IPS-18a (cell line): ENCODE data around the gene OTOG.

Source experiments
- H3K27ac ChIP-seq: one replicate; pipeline ENCODE4 v1.5.1; 2013; ENCODE audit warnings: low read length
- H3K27me3 ChIP-seq: one replicate; pipeline ENCODE4 v1.6.1; 2013; ENCODE audit warnings: mild to moderate bottlenecking, low read length; ENCODE audit not compliant: control insufficient read depth, insufficient read depth
- H3K36me3 ChIP-seq: one replicate; pipeline ENCODE4 v1.6.1; 2013; ENCODE audit warnings: low read depth, low read length; ENCODE audit not compliant: control insufficient read depth
- H3K4me1 ChIP-seq: one replicate; pipeline ENCODE4 v1.6.1; 2013; ENCODE audit warnings: low read depth, low read length; ENCODE audit not compliant: control insufficient read depth
- H3K4me3 ChIP-seq: one replicate; pipeline ENCODE4 v1.5.1; 2013; ENCODE audit warnings: low read length
- H3K9ac ChIP-seq: one replicate; pipeline ENCODE4 v1.6.1; 2013; ENCODE audit warnings: mild to moderate bottlenecking, low read length, moderate library complexity
- H3K9me3 ChIP-seq: one replicate; pipeline ENCODE4 v1.6.1; 2013; ENCODE audit warnings: low read depth, low read length; ENCODE audit not compliant: control insufficient read depth

The OTOG gene

GRCh38 chr11:17603056-17603825, 56.2 kb downstream of the OTOG start:
- Histone ChIP-seq H3K27ac (no peak overlapping the region), H3K4me3 (no peak overlapping the region), H3K27me3 (peaks cover 9% of the 10 kb centered on the region), H3K9ac (no peak overlapping the region), H3K4me1 (peaks cover 9% of the 10 kb centered on the region), H3K36me3 (no peaks in the 10 kb centered on the region), H3K9me3 (no peaks in the 10 kb centered on the region)

- H3K4me3 ChIP-seq = no peak overlapping the region
- H3K27me3 ChIP-seq = peaks cover 7% of the 10 kb centered on the region
- H3K4me1 ChIP-seq = peaks cover 9% of the 10 kb centered on the region
- H3K27ac ChIP-seq = no peak overlapping the region
- no peaks in the 10 kb centered on the region for H3K9me3 ChIP-seq
- no peak overlapping the region for H3K9ac ChIP-seq
- H3K36me3 ChIP-seq = no peaks in the 10 kb centered on the region
Measured at GRCh38 chr11:17604201-17604914, 57.3 kb downstream of the OTOG start.

- H3K9me3 ChIP-seq = no peaks in the 10 kb centered on the region
- H3K27me3 ChIP-seq = peaks cover 2% of the 10 kb centered on the region
- H3K4me3 ChIP-seq = no peak overlapping the region
- no peak overlapping the region for H3K27ac ChIP-seq
- no peaks in the 10 kb centered on the region for H3K36me3 ChIP-seq
- no peak overlapping the region for H3K9ac ChIP-seq
- H3K4me1 ChIP-seq = peaks cover 9% of the 10 kb centered on the region
Measured at GRCh38 chr11:17604915-17605233, 57.8 kb downstream of the OTOG start.

- Histone ChIP-seq H3K4me1 (peaks cover 9% of the 10 kb centered on the region), H3K27me3 (no peaks in the 10 kb centered on the region), H3K27ac (no peak overlapping the region), H3K36me3 (no peaks in the 10 kb centered on the region), H3K9ac (no peak overlapping the region), H3K4me3 (no peak overlapping the region), H3K9me3 (no peaks in the 10 kb centered on the region)
Measured at GRCh38 chr11:17605651-17606122, 58.6 kb downstream of the OTOG start.

GRCh38 chr11:17606233-17607082, 59.4 kb downstream of the OTOG start:
- Histone ChIP-seq H3K4me3 (no peak overlapping the region), H3K9me3 (no peaks in the 10 kb centered on the region), H3K4me1 (peaks cover 3% of the 10 kb centered on the region), H3K27ac (no peak overlapping the region), H3K36me3 (no peaks in the 10 kb centered on the region), H3K9ac (no peak overlapping the region), H3K27me3 (no peaks in the 10 kb centered on the region)

- Histone ChIP-seq H3K4me3 (no peak overlapping the region), H3K36me3 (no peaks in the 10 kb centered on the region), H3K4me1 (no peaks in the 10 kb centered on the region), H3K9ac (no peak overlapping the region), H3K9me3 (no peaks in the 10 kb centered on the region), H3K27ac (no peak overlapping the region), H3K27me3 (no peaks in the 10 kb centered on the region)
Measured at GRCh38 chr11:17607083-17607429, 60.0 kb downstream of the OTOG start.

- no peak overlapping the region for H3K27ac ChIP-seq
- no peaks in the 10 kb centered on the region for H3K4me1 ChIP-seq
- no peak overlapping the region for H3K4me3 ChIP-seq
- no peak overlapping the region for H3K9ac ChIP-seq
- H3K9me3 ChIP-seq = no peaks in the 10 kb centered on the region
- H3K27me3 ChIP-seq = no peaks in the 10 kb centered on the region
- no peaks in the 10 kb centered on the region for H3K36me3 ChIP-seq
Measured at GRCh38 chr11:17607591-17608570, 60.8 kb downstream of the OTOG start.

GRCh38 chr11:17608821-17609220, 61.8 kb downstream of the OTOG start:
- no peaks in the 10 kb centered on the region for H3K27me3 ChIP-seq
- no peaks in the 10 kb centered on the region for H3K36me3 ChIP-seq
- H3K9ac ChIP-seq = no peak overlapping the region
- no peak overlapping the region for H3K27ac ChIP-seq
- no peak overlapping the region for H3K4me3 ChIP-seq
- no peaks in the 10 kb centered on the region for H3K9me3 ChIP-seq
- no peaks in the 10 kb centered on the region for H3K4me1 ChIP-seq

- Histone ChIP-seq H3K9ac (no peak overlapping the region), H3K9me3 (no peaks in the 10 kb centered on the region), H3K27me3 (no peaks in the 10 kb centered on the region), H3K36me3 (no peaks in the 10 kb centered on the region), H3K4me3 (no peak overlapping the region), H3K4me1 (no peaks in the 10 kb centered on the region), H3K27ac (no peak overlapping the region)
Measured at GRCh38 chr11:17609291-17610084, 62.4 kb downstream of the OTOG start.

GRCh38 chr11:17610085-17610894, 63.2 kb downstream of the OTOG start:
- Histone ChIP-seq H3K4me1 (no peaks in the 10 kb centered on the region), H3K27me3 (no peaks in the 10 kb centered on the region), H3K27ac (no peak overlapping the region), H3K9ac (no peak overlapping the region), H3K4me3 (no peak overlapping the region), H3K36me3 (no peaks in the 10 kb centered on the region), H3K9me3 (no peaks in the 10 kb centered on the region)
